Measurements from ENCODE around the gene TELO2.

Gene TELO2

DNA sequence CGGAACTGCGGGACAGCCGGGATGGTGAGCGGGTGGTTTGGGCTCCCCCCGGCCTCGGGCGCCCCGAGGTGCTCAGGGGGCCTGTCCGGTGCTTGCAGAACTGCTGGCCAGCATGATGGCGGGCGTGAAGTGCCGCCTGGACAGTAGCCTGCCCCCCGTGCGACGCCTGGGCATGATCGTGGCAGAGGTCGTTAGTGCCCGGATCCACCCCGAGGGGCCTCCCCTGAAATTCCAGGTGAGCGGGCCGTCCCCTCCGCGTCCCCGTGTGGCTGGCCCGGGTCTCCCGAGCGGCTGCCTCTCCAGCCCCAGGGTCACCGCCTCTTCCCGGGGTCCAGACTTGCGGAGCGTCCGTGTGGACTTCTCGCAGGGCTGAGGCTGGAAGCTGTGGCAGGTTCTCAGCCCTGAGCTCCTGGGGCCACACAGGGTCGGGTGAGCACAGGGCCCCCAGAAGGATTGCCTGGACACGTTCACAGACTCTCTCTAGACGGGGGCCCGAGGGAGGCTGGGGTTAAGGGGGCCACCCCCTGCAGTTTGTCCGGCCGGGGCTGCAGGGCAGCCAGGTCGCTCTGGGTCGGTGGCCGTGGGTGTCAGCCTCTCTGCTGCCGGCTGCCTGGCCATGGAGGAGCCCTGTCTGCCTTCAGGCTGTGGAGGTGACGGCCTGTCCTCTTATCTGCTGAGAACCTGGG is 7.4 kb downstream of the TELO2 start:
- no peak for DNase-seq

DNA sequence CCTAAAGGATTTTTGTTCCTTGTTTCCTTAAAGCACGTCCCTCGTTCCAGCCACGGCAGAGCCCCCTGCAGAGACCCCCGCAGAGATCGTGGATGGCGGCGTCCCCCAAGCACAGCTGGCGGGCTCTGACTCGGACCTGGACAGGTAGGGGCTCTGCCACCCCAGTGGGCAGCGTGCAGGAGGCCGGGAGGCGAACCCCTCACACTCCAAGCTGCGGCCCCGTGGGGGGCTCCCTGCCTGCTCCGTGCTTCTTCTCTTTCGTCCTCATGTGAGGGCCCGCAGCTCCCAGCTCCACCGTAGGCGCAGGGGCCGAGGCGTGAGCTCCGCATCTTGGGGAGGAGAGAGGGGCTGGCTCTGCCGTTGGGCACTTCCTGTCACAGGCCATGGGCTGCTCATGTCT is 8.5 kb downstream of the TELO2 start:
- DNase-seq, result no peak

DNA sequence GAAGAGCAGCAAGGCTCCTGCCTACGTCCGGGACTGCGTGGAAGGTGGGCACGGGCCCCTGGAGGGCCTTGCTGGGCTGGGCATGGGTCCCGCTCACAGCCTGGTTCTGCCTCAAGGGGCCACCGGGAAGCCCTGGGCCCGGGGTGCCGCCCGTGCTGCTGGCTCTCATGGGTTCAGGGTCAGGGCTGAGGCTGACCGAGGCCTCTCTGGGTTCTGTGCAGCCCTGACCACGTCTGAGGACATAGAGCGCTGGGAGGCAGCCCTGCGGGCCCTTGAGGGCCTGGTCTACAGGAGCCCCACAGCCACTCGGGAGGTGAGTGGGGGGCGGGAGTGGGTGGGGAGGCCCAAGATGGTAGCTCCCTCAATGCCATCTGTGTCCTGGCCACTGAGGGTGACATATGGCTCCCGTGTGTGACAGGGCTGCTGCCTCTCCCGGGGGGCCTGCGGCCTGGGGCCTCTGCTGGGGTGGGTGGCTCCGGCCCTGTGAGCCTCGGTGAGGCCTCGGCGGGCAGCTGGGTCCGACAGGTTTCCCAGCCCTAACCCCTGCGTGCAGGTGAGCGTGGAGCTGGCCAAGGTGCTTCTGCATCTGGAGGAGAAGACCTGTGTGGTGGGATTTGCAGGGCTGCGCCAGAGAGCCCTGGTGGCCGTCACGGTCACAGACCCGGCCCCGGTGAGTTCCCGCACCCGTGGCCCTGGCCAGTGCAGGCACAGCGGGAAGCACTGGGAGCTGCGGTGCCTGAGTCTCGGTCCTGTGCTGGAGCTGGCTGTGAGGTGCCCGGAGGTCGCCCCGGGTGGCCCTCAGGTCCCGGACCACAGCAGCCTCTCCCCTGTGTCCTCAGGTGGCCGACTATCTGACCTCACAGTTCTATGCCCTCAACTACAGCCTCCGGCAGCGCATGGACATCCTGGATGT is 9.2 kb downstream of the TELO2 start:
- no peak for DNase-seq

DNA sequence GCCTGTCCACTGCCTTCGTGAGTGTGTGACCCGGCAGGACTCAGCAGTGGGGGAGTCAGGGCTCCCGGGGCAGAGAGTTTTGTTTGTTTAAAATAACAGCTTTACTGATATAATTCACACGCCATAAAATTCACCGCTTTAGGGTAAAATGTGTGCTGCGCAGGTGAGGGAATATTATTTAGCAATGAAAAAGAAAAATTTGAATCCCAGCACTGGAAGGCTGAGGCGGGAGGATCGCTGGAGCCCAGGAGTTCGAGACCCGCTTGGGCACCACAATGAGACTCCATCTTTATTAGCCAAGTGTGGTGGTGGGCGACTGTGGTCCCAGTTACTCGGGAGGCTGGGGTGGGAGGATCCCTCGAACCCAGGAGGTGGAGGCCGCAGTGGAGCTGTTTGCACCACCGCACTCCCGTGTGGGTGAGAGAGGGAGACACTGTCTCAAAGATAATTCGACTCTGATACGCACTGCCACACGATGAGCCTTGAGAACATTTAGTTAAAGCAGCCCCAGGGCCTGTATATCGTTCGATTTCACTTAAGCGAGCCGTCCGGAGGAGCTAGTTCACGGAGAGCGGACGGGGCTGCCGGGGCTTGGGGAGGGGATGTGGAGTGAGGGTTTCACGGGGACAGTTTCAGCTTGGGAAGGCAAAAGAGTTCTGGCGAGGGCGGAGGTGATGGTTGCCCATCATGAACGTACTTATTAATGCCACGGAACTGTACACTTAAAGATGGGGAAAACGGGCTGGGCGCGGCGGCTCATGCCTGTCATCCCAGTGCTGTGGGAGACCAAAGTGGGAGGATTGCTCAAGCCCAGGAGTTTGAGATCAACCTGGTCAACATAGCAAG is 10.2 kb downstream of the TELO2 start:
- no peak for DNase-seq

DNA sequence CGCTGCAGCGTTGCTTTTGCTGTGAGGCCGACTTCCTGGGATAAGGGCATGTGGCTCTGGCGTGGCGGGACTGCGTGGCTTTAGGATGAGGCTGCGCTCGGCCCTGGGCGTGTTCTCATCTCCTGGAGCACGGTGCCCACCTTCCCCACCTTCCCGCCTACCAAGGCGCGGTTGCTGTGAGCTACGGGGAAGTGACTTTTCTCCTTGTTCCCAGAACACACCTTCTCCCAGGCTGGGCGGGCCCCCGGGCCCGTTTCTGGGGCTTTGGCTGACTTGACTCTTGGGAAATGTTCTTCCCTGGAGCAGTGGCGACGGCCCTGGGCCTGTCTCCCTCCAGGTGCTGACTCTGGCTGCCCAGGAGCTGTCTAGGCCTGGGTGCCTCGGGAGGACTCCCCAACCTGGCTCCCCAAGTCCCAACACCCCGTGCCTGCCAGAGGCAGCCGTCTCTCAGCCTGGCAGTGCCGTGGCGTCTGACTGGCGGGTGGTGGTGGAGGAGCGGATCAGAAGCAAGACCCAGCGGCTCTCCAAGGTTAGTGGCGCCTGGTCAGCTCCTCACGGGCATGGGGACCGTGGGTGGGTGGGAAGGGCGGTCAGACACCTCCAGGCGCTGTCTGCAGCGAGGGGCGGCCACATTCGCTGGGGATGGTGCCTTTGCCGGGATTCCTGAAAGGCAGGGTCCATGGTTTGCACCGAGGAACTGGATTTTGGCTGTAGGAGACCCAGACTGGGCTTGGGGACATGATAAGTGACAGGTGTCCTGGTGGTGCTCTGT is 12.1 kb downstream of the TELO2 start:
- no peak for DNase-seq

DNA sequence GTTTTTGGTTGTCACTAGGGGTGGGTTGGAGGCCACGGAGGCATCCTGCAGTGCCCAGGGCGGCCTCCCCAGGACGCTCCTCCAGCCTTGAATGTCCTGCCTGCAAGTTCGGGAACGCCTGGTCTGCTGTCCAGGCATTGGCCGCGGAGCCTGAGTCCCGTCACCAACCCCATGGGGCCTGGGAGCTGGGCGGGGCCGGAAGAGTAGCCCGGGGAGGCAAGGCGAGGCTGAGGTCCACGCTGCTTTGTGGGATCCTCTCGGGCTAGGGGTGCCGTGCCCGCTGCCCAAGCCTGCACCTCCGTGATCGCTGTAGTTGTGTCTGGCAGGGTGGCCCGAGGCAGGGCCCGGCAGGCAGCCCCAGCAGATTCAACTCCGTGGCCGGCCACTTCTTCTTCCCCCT is 12.8 kb downstream of the TELO2 start:
- DNase-seq, result no peak

DNA sequence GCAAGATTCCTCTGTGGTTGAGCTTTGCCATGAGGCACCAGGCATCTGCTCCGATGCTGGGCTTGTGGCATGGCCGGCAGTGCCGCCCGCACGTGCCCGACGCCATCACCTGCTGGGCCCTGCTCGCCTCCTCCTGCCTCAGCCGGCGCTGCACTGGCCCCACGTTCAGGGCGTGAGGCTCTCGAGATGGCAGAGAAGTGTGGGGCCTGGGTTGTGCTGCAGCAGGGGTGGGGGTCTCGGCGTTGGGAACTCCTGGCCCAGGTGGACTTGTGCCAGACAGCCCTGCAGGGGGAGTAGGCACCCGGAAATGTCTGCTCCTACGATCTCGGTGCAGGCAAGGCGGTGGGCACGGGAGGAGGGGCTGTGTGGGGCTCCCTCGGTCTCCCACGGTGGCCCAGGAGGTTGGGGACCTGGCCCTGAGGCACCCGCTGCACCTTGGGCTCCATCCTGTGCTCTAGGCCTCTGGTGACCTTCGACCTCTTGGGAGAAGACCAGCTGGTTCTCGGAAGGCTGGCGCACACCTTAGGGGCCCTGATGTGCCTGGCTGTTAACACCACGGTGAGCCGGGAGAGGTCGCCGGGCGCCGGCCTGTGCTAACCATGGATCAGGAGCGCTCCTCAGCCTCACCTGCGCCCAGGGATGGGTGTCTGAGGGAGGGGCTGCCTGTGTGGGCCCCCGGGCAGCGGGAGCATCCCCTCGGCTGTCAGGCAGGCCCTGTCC is 13.5 kb downstream of the TELO2 start:
- no peak for DNase-seq

DNA sequence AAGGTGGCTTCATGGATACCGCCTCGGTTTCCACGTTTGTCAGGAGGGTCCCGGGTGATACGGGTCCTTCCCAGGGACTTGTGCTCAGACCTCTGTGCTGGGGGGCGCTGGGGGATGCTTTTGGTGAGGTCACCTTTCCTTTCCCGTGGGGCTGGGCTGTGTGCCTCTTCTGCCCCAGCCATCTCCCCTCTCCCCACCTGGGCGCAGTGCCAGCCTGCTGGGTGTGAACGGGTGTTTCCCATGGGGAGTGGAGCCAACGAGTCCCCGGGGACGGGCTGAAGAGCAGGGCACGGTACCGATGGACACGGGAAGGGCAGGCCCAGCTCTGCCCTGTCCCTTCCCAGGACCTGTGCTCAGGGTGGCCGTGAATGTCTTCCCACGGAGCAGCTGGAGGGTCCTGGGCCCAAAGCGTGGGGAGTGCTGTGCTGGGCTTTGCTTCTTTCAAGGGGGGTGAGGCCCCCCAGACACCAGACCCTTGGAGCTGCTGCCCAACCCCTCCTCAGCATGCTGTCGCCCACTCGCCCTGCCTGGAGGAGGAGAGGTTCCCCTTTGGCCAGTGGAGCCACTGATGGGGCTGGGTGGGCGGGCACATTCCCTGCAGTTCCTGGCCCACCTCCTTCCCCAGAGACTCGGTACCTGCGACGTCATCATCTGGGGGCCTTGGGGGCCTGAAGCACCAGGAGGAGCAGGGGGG is 15.5 kb downstream of the TELO2 start:
- no peak for DNase-seq

DNA sequence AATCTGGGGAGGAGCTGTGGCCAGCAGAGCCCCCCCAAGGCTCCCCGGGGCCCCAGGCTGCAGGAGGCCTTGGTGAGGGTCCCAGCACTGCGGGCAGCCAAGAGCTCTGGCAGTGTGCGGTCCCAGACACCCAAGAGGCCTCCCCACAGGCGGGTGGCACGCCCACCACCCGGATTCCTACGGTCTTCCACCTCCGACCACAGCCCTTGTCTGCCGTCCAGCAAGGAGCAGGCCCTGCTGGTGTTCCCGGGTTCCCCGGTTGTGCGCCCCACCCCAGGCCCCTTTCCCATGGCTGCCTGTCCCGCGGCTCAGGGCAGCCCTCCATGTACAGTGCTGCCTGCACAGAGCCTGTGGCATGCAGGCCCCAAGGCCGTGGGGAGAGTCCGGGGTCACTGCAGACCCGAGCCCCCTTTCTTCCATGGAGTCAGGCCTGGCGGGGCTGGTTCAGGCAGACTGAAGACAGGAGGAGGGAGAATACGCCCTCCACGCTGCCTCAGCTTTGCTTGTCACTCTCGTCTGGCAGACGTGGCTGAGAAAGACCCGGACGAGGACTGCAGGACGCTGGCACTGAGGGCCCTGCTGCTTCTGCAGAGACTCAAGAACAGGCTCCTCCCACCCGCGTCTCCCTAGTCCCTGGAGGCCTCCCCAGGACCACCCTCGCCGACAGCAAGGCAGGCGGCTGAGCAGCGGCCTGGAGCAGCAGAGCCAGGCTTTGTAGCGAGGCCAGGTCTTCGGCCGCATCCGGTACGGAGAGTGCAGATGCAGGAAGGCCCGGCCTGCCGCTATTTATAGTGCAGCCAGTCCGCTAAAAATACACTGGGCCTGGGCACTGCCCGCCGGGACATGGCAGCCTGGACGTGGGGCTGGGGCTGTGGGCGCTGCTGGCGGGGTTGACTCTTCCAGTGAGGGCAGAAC is 16.4 kb downstream of the TELO2 start:
- no peak for DNase-seq

DNA sequence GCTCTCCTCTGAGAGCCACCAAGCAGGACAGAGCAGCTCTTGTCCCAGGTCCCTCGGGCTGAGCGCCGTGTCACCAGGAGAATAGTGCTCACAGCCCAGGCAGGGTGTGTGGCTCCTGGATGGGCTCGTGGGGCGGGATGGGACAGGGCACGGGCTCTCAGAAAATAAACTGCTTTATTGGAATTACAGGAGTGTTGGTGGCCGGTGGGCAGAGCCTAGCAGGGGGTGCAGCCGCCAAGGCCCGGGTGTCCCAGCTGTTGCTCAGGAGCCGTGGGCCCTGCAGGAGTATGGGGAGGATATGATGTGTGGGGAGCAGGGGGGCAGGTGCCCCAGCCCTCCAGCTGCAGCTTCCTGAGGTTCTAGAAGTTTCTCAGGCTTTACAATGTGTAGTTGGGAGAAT is 17.1 kb downstream of the TELO2 start:
- DNase-seq, result no peak

DNA sequence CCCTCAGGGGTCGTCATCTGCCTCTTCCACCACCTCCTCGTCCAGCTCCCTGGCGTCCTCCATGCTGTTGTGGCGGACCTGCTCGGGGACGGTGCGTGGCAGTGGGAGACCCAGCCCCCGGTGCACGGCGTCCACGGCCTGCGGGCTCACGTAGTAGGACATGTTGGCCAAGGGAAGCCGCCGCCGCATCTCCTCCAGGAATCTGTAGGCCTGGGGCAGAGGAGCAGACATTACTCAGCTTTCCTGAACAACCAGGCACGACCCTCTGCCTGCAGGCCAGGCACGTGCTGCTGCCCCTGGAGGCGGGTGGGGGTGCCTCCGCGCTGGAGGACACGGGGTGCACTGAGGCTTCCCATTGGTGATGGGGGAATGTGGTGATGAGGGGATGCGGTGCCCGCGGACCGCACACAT is 17.8 kb downstream of the TELO2 start:
- no peak for DNase-seq

DNA sequence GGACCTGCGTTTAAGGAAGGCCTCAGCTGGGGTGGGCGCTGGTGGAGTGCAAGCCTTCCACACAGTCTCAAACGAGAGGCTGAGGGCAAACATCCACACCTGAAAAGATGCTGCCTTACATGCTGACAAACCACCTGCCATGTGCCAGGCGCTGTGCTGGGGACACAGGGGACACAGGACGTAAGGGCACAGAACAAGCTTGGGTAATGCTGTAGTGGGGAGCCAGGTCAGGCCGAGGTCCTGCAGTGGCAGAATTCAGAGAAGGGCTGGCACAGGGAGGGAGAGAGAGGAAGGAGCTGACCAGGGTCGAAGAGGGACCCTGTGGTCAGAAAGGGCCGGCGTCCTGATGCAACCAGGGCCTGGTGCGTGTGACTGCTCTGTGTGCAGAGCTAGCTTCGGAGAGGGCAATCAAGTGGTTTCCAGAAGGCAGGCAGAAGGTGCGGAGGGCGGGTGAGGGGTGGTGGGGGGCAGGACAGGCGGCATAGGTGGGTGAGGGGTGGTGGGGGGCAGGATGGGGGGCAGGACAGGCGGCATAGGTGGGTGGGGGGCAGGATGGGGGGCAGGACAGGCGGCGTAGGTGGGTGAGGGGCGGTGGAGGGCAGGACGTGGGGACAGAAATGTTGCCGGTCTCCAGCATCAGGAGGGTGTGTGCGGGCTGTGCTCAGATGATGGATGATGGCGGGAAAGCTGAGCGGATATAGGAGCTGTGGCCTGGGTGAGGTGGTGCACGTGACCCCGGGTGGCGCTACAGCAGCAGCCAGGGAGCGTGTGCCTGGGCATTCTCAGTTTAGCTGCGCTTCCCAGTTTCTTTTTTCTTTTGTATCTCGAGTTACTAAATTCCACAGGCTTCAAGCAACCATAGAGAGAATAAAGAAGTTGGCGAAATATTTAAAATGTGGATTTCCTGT is 18.8 kb downstream of the TELO2 start:
- DNase-seq, result no peak

DNA sequence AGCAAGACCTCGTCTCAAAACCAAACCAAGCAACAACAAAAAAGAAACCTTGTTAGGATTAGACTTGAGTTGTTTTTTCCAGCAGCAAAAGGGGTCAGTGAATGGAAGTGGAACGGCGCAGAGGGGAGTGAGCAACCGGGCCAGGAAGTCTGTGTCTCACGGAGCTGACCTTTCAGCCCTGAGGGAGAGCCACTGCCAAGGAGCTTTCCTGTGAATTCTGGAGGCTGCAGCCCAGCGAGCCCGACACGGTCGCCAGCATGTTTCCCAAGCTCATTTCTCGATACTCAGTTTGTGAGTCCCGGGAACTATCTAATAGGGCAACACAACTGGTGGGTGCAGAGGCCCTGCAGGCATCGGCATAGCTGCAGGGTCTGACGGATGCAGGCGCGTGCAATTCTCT is 19.6 kb downstream of the TELO2 start:
- DNase-seq, result no peak

DNA sequence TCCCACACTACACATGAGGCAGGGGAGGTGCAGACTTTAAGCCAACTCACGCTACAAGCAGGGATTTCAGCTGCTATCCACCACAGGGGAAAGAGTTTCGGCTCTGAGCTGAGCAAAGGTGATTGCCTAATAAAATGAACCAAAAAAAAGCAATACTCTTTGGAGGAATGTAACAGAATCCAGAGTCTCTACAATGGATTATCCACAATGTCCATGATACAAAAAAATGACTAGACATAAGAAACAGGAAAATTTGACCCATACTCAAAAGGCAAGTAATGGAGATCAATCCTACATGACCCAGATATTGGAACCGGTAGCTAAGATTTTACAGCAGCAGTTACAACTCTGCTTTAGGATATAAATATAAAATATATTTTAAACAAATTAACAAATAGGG is 21.3 kb downstream of the TELO2 start:
- no peak for DNase-seq

DNA sequence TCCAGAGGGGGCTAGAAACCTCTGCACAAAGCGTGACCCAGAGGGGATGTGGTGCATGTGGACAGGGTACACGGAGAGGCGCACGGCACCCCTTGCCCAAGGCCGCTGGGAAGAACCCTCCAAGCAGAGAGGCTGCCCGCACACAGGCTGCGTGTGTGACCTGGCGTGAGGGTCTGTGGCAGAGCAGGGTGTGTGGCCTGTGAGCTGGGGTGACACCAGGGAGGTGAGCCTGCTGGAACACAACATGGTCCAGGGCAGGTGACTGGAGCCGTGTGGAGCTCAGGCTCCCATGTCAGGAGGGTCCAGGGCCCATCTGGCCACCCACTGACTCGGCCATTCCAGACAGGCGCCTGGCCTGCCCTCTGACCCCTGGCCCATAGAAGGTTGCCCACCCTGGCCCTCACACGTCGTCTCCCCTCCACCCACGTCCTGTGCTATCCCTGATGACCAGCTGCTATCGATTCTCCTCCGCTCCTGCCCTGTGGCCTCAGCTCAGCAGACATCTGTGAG is 25.5 kb downstream of the TELO2 start:
- no peak for DNase-seq

DNA sequence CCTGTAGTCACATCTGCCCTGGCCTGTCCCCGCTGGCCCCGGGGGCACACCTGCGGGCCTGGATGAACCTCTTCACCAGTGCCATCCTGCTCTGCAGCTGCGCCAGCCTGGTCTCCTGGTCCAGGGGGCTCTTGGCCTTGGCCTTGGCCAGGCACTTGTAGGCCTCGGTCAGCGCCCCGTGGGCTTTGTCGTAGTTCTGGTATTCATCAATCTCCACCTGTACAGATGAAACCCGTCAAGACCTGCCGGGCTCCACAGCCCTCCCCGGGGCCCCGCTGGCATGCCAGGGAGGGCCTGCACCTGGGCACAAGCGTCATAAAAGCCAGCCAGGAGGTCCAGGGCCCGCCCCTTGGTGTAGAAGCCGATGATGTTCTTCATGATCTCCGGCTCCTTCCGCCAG is 26.7 kb downstream of the TELO2 start:
- no peak for DNase-seq

DNA sequence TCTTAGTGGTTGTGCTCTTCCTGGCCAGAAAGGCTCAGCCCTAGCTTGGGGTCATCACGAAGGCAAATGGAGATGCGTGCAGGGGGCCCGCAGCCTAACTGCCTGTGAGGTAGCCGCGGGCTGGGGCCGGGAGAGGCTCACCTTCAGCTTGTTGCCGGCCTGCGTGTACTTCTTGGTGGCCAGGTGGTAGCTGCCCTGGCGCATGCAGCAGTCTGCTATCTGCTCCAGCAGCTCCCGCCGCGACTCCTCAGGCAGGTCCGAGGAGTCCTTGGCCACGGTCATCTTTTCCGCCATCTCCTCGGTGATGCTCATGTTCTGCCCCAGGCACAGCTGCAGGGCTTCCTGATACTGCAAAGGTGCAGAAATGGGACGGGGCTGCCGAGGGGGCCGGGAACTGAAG is 27.3 kb downstream of the TELO2 start:
- no peak for DNase-seq

DNA sequence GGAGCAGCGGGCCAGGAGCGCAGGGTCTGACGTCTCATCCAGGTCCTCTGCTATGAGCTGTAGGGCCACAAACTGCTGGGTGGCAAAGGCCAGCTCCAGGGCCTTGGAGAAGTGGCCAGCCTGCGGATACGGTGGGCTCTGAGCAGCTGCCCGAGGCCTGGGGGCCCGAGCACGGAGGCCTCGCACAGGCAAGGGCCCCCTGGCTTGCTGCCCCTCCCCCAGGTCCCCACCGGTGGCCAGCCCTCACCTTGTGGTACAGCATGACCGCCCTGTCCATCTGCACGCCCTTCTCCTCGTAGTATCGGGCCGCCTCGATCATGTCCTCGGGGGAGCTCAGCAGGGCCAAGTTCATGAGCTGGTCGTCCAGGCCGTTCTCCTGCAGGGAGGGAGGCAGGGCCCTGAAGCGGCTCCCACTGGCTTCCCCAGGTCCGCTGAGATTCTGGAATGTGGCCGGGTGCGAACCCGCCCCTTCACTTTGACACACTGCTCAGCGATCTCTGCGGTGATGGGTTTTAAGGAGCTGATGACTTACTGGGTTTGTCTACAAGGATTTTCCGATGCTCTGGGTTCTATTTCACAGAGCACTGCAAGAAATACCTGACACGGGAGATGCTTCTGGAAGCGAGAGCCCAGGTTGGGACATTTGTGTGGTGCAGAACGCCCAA is 30.6 kb downstream of the TELO2 start:
- no peak for DNase-seq

All from CD4-positive, alpha-beta T cell treated with Interferon alpha-2 for 1 hour (primary cell).